Body of pancreas (tissue), 4 donors: ENCODE measurements around the gene TMEM222. TPM values are rescaled to one million over a fixed set of nuclear protein-coding genes. Genes with fewer than 3 reads are reported as not detected.
A peak's percentile ranks its signal among the peaks of the same experiment; 100 is the strongest.

Experiments
- ATAC-seq: fragments of 150-250 bp; one replicate; pipeline ENCODE4 v1.9.1; 2016
- DNase-seq, 4 donors: peaks; one replicate each; pipeline ENCODE4 v3.0.0-alpha.2; 2019
- H3K27ac ChIP-seq, 4 donors: fragments of 200-600 bp; sonication (generic); 1 replicate in 3 of 4; 2 replicates in 1 of 4; pipeline versions ENCODE4 v1.5.1 to v1.6.1; 2016 to 2019; ENCODE audit warnings: mild to moderate bottlenecking in 1 of 4, mixed read lengths in 1 of 4, moderate library complexity in 1 of 4
- H3K27me3 ChIP-seq, 2 donors: fragments of 200-600 bp; sonication (generic); one replicate each; pipeline ENCODE4 v1.6.0; 2016; ENCODE audit warnings: mild to moderate bottlenecking in 1 of 2
- H3K36me3 ChIP-seq, 2 donors: fragments of 200-600 bp; sonication (generic); replicated peaks in 1 of 2; 2 replicates each; pipeline ENCODE4 v1.5.1; 2016; ENCODE audit warnings: low read depth in 2 of 2; ENCODE audit not compliant: insufficient read depth in 1 of 2
- H3K4me1 ChIP-seq: fragments of 200-600 bp; sonication (generic); one replicate; pipeline ENCODE4 v1.6.0; 2016
- H3K4me3 ChIP-seq, 2 donors: fragments of 200-600 bp; sonication (generic); 1 replicate in 1 of 2; 2 replicates in 1 of 2; pipeline ENCODE4 v1.5.1; 2016 to 2019
- H3K9me3 ChIP-seq, 3 donors: fragments of 200-600 bp; sonication (generic); 1 replicate in 2 of 3; 2 replicates in 1 of 3; pipeline ENCODE4 v1.5.1; 2016
- CTCF ChIP-seq, 7 experiments: fragments of 450-650 bp in 4 of 7; fragments of 200-600 bp in 3 of 7; sonication (generic) in 3 of 7; IDR thresholded peaks; one replicate each; pipeline ENCODE4 v1.5.1; 2016 to 2019; ENCODE audit warnings: antibody characterized with exemption in 7 of 7
- POLR2A ChIP-seq, 3 donors: fragments of 450-650 bp; IDR thresholded peaks; one replicate each; pipeline ENCODE4 v1.6.1; 2016; ENCODE audit warnings: antibody characterized with exemption in 3 of 3, mild to moderate bottlenecking in 2 of 3
- WGBS, 2 donors: methylation state at CpG; one replicate each; pipeline ENCODE4 v1.1.5; 2017; 5-methylcytosine and 5-hydroxymethylcytosine counted together
- intact Hi-C: fragments of 100-400 bp; cut with DNase I; formaldehyde crosslinking; loops from one replicate; pipeline ENCODE4 v1.15.1; 2023
- total RNA-seq, 2 donors: library from RNA; depleted of rRNA; stranded (reverse); fragments of >200 nt; gene quantifications; one replicate each; pipeline ENCODE4 v1.1.0, GENCODE V29; 2016

The TMEM222 gene
- total RNA-seq, 2 donors from 2014 or later = 8.6 to 20.0 TPM

- WGBS, 2 donors = 3 to 6% methylated on average over 35 to 36 of the region's 40 CpGs
- Histone ChIP-seq H3K27me3 (no peaks in the 10 kb centered on the region), H3K4me1 (peaks cover 27% of the 10 kb centered on the region), H3K27ac (peak overlapping the region; percentile 57 to 90 (median 78)), H3K9me3 (no peaks in the 10 kb centered on the region), H3K4me3 (peak overlapping the region; percentile 16 to 18), H3K36me3 (no peaks in the 10 kb centered on the region)
- DNase-seq (peak; percentile 86 to 89 (median 88)), ATAC-seq (peak; percentile 74)
- intact Hi-C loops = no loop called here
- no peak for TF ChIP-seq CTCF (IDR thresholded peaks at IDR 0.05)
- TF ChIP-seq POLR2A (IDR thresholded peaks at IDR 0.05) = peak in 2 of 3 donors; percentile 68 to 69
Measured at GRCh38 chr1:27365372-27366112, 43.6 kb downstream of the TMEM222 start.

GRCh38 chr1:27366113-27366410 lies 44.1 kb downstream of the TMEM222 start:
- TF ChIP-seq POLR2A (IDR thresholded peaks at IDR 0.05) (no peak), CTCF (IDR thresholded peaks at IDR 0.05) (no peak)
- Histone ChIP-seq H3K4me1 (peaks cover 24% of the 10 kb centered on the region), H3K4me3 (peak overlapping the region; percentile 16 to 18), H3K36me3 (no peaks in the 10 kb centered on the region), H3K9me3 (no peaks in the 10 kb centered on the region), H3K27ac (peak overlapping the region; percentile 57 to 90 (median 78)), H3K27me3 (no peaks in the 10 kb centered on the region)
- intact Hi-C loops = no loop called here
- WGBS, 2 donors = 0 to 2% methylated on average over 5 to 30 of the region's 30 CpGs
- DNase-seq (peak; percentile 70 to 79 (median 78)), ATAC-seq (peak; percentile 46)

GRCh38 chr1:27366411-27367159 lies 44.6 kb downstream of the TMEM222 start, which contains the start of gene MAP3K6:
TSS of gene MAP3K6 (minus strand) at chr1:27366961. CDS start at chr1:27366597, 364 bp downstream.
- Histone ChIP-seq H3K4me3 (peak within 1 kb of the TSS; percentile 16 to 18), H3K9me3 (no peaks in the 10 kb centered on the region), H3K27me3 (no peaks in the 10 kb centered on the region), H3K27ac (peak within 1 kb of the TSS; percentile 57 to 90 (median 78)), H3K36me3 (no peaks in the 10 kb centered on the region), H3K4me1 (peaks cover 24% of the 10 kb centered on the region)
- TF ChIP-seq CTCF (IDR thresholded peaks at IDR 0.05) = peak in 5 of 7 experiments; percentile 9 to 63 (median 33)
- peak; percentile 67 to 80 (median 77) for TF ChIP-seq POLR2A (IDR thresholded peaks at IDR 0.05)
- ATAC-seq (peak; percentile 81), DNase-seq (peak; percentile 83 to 91 (median 88))
- intact Hi-C loops = no loop called here
- 0% methylated on average over 3 to 67 of the region's 67 CpGs for WGBS, 2 donors

- Histone ChIP-seq H3K4me1 (peaks cover 24% of the 10 kb centered on the region), H3K27me3 (no peaks in the 10 kb centered on the region), H3K36me3 (no peaks in the 10 kb centered on the region), H3K9me3 (no peaks in the 10 kb centered on the region), H3K4me3 (no peak overlapping the region), H3K27ac (peak overlapping the region; percentile 57 to 90 (median 78))
- WGBS, 2 donors = 14 to 38% methylated on average over 1 to 8 of the region's 8 CpGs
- ATAC-seq (no peak), DNase-seq (no peak)
- TF ChIP-seq CTCF (IDR thresholded peaks at IDR 0.05) (no peak), POLR2A (IDR thresholded peaks at IDR 0.05) (no peak)
- intact Hi-C loops = no loop called here
Measured at GRCh38 chr1:27367160-27367650, 45.2 kb downstream of the TMEM222 start.
